DMS79 treated with DMSO at 0.1 percent for 48 hours (cell line): Measurements from ENCODE around the gene ABO.
"Not testable (repeated sequence)": the region's sequence is repeated elsewhere in the genome, so short reads cannot be mapped to it uniquely, and the experiment has no call there.

Experiments
- DNase-seq: peaks from one replicate; lab custom pipeline; 2025; lab: John Stamatoyannopoulos, UW

The ABO gene

GRCh38 chr9:133242991-133243390 lies 32.0 kb downstream of the ABO start:
- DNase-seq: no peak

GRCh38 chr9:133242241-133242640 lies 32.8 kb downstream of the ABO start:
- no peak for DNase-seq

GRCh38 chr9:133239533-133240090 lies 35.4 kb downstream of the ABO start:
- no peak for DNase-seq

GRCh38 chr9:133238851-133239532 lies 36.0 kb downstream of the ABO start:
- DNase-seq: no peak

GRCh38 chr9:133238272-133238850 lies 36.6 kb downstream of the ABO start:
- DNase-seq: no peak

DNA sequence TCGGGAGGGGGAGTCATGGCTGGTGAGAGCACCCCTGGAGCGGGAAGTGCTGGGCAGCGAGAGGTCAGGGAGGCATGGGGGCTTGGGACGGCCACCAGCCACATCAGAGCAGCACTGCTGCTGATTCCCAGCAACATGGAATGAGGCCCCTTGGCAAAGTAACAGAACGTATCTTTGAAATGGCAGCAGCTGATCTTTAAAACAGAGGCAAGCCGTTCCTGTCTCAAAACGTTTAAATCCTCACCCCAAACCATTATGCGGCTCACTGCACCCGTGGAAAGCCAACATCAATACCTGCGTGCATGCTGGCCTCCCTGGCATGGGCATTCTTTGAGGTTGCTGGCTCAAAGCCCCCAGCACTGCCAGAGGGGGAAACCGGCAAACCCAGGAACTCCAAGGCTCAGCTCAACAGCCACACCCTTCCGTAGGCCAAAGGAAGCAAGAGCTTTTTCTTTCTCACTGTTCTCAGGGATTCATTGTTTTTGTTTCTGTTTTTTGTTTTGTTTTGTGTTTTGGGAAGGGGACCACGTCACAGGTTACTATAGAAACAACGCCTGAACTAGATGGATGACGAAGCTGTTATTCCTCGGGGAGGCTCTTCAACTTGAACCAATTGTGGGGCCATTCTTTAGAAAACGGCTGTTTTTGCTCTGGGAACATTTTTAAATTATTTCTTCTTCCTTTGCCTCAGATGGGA lies 37.8 kb downstream of the ABO start:
- peak; percentile 65 for DNase-seq

DNA sequence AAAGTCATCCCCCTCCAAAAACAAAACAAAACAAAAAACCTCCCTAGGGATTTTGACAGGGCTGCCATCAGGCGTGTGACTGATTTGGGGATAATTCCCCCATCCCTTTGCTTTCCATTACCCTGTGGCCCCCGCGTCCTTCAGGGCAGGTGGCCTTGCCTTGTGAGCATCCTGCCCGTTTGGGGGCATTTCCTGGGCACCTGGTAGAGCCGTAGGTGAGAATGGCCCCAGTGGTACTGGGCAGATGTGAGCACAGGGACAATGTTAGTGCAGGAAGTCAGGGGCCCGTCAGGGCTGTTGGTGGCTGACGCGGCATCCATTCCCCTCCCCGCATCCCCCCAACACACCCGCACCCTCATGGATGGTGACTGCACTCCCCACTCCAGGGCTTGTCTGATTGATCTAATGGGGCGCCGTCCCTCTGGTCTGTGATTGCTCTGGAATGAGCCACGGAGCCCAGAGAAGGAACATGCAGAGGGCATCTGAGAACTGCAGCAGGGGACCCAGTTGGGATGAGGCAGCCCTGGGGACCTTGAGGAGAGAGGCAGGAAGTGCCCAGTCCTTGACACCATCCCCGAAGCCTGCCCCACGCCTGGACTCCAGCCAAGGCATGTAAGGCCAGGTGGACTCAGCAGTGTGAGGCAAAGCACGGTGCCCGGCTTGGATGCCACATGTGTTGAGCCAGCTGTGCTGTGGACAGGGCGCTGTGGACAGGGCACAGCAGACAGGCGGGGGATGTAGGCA lies 38.5 kb downstream of the ABO start:
- not testable (repeated sequence) for DNase-seq

DNA sequence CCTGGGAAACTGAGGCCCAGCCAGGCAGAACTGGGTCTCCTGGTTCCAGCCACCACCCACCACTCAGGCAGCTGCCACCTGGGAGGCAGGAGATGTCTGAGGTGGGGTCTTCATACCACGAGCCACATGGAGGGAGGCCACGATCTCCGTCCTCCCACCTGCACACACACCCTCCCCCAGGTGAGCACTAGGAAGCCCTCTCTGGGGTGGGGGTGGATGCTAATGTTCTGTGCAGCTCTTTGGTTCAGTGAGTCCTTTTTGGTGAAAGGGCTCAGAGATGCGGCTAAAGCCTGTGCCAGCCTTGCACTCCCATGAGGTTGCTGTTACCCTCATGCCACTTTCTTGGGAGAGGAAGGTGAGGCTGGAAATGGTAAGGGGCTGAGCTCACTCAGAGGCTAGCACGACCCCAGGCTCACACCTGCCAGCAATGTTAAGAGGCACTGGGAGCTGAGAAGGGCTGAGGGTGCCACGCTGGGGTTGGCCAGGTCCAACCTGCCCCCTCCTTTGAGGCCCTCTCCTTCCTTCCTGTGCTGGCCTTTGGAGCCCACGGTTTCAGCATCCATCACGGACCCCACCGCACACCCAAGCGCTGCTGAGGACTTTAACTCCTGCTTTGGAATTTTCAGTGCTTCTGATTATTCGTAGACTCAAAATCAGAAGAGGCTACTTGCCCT lies 39.3 kb downstream of the ABO start:
- no peak for DNase-seq

- DNase-seq: no peak
These were observed 40.3 kb downstream of the ABO start for GRCh38 chr9:133234577-133235322.

DNA sequence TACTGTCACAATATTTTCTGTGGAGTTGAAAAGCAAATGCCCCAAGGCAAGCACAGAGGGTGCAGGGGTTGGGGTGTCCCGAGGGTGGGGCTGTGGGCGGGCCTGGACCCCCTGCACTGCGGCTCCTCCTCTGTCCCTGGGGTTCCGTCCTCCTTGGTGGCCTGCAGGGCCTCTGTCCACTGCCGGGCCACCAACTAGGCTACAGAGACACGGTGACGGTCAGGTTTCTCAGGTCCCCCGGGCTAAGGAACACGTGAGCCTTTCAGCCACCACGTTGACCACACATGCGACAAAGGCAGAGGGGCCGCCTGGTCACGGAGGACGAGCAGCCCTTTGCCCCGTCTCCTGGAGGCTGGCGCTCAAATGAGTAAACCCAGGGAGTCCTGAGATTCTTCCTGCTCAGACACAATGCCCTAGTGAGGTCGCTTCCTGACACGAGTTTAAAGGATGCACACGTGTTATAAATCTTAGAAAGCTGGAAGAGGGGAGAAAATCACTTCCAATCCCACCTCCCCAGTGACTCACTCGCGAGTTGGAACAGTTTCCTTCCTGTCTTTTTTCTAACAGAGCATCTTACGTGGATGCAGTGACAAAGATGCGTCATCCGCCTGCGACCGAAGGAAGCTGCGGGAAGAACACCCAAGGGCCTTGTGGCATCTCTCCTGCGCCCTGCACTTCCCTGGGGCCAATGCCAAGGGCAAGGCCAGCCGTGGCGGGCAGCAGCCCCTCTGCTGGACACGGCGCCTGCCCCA lies 41.1 kb downstream of the ABO start:
- no peak for DNase-seq

- not testable (repeated sequence) for DNase-seq
These were observed 43.0 kb downstream of the ABO start for GRCh38 chr9:133231934-133232568.

DNA sequence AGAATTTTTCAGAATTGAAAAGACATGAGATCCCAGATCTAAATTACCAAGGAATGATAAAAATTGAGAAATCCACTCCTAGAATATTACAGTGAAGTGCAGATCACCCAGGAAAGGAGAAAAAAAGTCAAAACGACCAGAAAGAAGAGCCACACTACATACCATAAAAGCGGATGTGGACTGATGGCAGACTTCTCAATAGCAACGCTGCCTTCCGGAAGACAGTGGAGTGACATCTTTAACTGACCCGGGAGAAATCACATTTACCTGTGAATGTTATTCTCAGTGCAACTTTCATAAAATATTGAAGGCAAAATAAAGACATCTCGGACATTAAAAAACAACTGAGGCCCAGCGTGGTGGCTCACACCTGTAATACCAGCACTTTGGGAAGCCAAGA lies 44.5 kb downstream of the ABO start:
- not testable (repeated sequence) for DNase-seq

DNA sequence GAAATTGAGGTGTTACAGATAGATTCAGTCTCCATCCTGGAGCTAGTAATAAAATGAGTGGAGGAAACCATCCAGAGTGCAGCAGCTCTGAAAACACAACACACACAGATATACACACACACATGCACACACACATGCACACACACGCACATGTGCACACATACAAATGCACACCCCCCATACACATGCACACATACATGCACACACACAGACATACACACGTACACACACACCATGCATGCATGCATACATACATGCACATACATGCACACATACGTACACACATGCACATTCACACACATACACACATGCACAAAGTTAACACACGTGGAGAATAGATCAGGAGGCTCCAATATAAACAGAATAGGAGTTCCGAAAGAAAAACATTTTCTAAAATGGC lies 44.9 kb downstream of the ABO start:
- DNase-seq: no peak

DNA sequence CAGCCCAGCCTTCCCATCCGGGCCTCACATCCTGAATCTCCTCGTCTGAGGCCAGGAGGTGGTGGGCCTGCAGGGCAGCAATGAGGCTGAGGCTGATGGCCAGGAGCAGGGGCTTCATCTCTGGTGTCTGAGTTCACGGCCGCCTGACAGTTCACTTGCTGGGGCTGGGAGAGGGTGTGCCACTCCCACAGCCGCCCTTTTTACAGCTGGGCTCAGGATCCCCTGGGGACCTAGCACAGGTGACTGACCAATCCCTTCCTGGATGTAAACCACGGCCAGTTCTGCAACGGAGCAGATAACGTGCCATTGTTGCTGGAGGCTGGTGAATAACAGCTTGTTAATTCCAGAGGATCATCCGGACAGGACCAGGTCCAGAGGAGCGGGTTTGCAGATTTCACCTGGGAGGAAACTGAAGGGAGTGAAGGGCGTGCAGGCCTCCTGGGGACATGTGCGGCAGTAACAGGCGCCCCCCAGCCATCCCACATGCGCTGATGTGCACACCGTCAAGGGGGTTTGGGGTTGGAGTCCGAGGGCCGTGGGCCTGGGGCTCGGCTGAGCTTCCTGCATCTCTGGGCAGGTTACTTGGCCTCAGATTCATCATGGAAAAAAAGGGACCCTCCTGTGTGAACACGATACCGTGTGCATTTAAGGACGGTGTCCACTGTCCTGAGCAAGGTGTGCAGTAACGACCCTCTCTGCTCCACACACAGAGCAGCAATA lies 46.4 kb downstream of the ABO start:
- not testable (repeated sequence) for DNase-seq

DNA sequence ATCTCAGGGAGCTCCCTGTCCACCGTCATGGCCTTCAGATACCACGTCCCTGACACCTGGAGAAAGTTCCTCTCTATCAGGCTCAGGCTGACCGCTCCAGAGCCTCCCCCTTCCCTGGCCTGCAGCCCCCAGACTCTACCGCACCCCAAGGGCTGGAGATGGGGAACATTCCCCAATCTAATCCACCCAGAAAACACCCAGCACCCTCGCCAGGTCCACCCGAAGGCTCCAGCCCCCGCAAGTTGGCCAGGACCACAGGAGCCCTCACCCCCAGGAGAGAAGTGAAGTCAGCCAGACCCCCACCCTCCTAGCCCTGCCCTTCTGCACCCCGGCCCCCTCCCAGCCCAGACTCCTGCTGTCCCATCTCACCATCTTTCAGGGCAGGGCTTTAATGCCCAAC lies 47.0 kb downstream of the ABO start:
- not testable (repeated sequence) for DNase-seq

GRCh38 chr9:133227242-133227860 lies 47.6 kb downstream of the ABO start:
- DNase-seq: no peak

- DNase-seq: no peak
These were observed 48.5 kb downstream of the ABO start for GRCh38 chr9:133226219-133227171.
